HG03064 (cell line): ENCODE data around the gene SCRN3.
"Not testable (repeated sequence)": the region's sequence is repeated elsewhere in the genome, so short reads cannot be mapped to it uniquely, and the experiment has no call there.

Source experiments
- ATAC-seq: cut with Tn5 transposase; IDR thresholded peaks from one replicate; pipeline ENCODE4 v1.9.1; 2021; ENCODE audit warnings: low read depth; ENCODE audit not compliant: unreplicated experiment

Gene SCRN3

GRCh38 chr2:174395284-174395968 lies at the start of gene SCRN3:
TSS of gene SCRN3 (plus strand) at chr2:174395730. CDS start at chr2:174398284, 2,554 bp downstream.
- peak; percentile 92 for ATAC-seq

GRCh38 chr2:174350018-174350417 lies 45.5 kb upstream of the SCRN3 start:
- ATAC-seq, result no peak

- no peak for ATAC-seq
These were observed 44.8 kb upstream of the SCRN3 start for GRCh38 chr2:174350593-174351181.

GRCh38 chr2:174353004-174353403 lies 42.5 kb upstream of the SCRN3 start:
- no peak for ATAC-seq

GRCh38 chr2:174356347-174356746 lies 39.2 kb upstream of the SCRN3 start:
- no peak for ATAC-seq

- ATAC-seq, result not testable (repeated sequence)
These were observed 35.9 kb upstream of the SCRN3 start for GRCh38 chr2:174359663-174360062.

GRCh38 chr2:174362949-174363348 lies 32.6 kb upstream of the SCRN3 start:
- no peak for ATAC-seq

GRCh38 chr2:174363492-174364225 lies 31.9 kb upstream of the SCRN3 start:
- ATAC-seq, result not testable (repeated sequence)

GRCh38 chr2:174364628-174365027 lies 30.9 kb upstream of the SCRN3 start:
- no peak for ATAC-seq

- ATAC-seq, result no peak
These were observed 30.0 kb upstream of the SCRN3 start for GRCh38 chr2:174365571-174365970.

GRCh38 chr2:174368691-174369090 lies 26.8 kb upstream of the SCRN3 start:
- no peak for ATAC-seq

GRCh38 chr2:174376967-174377366 lies 18.6 kb upstream of the SCRN3 start:
- no peak for ATAC-seq

GRCh38 chr2:174383796-174384195 lies 11.7 kb upstream of the SCRN3 start:
- no peak for ATAC-seq

GRCh38 chr2:174385201-174385600 lies 10.3 kb upstream of the SCRN3 start:
- ATAC-seq, result no peak

- not testable (repeated sequence) for ATAC-seq
These were observed 6.8 kb upstream of the SCRN3 start for GRCh38 chr2:174388706-174389105.

GRCh38 chr2:174389542-174389941 lies 6.0 kb upstream of the SCRN3 start:
- no peak for ATAC-seq

- ATAC-seq, result not testable (repeated sequence)
These were observed 5.2 kb upstream of the SCRN3 start for GRCh38 chr2:174390303-174390702.

- ATAC-seq, result no peak
These were observed 2.8 kb upstream of the SCRN3 start for GRCh38 chr2:174392706-174393105.

GRCh38 chr2:174395969-174396630 lies 570 bp downstream of the SCRN3 start:
- ATAC-seq, result peak; percentile 25

GRCh38 chr2:174397773-174398172 lies 2.2 kb downstream of the SCRN3 start:
- no peak for ATAC-seq

- ATAC-seq, result no peak
These were observed 3.6 kb downstream of the SCRN3 start for GRCh38 chr2:174399171-174399570.
